Measurements from ENCODE around the gene FCGR3B. TPM values are rescaled to one million over a fixed set of nuclear protein-coding genes. Genes with fewer than 3 reads are reported as not detected.
"Not testable (repeated sequence)": the region's sequence is repeated elsewhere in the genome, so short reads cannot be mapped to it uniquely, and the experiment has no call there.

FCGR3B gene
- total RNA-seq, 3 donors from 2014 or later = 1.5 to 1.7 TPM; not detected in 1

GRCh38 chr1:161663569-161663968, 32.6 kb upstream of the FCGR3B start:
- H3K36me3 ChIP-seq (ENCODE audit: low read depth); H3K4me1 ChIP-seq (ENCODE audit: low read depth); H3K4me3 ChIP-seq; intact Hi-C loops (cut with DNase I, micrococcal nuclease); H3K9me3 ChIP-seq; DNase-seq: not testable (repeated sequence)
- peak; percentile 18 for ATAC-seq

DNA sequence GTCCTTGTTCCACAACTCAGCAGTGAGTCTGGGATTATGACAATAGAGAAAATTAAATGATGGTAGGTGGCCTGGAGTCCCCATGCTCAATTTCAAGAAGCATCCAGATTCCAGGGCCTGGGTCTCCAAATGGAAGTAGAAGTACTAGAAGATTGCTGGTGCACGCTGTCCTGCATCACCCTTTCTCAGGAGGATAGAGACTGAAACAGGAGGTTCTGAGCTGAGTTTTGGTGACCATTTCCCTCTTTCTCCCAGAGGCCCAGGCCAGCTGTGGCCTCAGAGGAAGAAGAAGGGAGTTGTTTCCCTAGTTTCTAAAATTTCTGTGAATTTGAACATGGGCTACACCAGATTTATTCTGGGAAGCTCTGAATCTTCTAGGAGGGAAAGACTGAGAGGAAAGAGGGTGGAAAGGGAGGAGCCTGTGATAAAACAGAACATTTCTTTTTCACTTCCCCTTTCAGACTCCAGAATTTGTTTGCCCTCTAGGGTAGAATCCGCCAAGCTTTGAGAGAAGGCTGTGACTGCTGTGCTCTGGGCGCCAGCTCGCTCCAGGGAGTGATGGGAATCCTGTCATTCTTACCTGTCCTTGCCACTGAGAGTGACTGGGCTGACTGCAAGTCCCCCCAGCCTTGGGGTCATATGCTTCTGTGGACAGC, 31.8 kb upstream of the FCGR3B start, which contains the start of gene FCGR2B:
TSS of gene FCGR2B (plus strand) at position 460 of the 656 bp plus-strand sequence. CDS start at position 559, 99 bp downstream.
- H3K36me3 ChIP-seq (ENCODE audit: low read depth); H3K4me3 ChIP-seq; H3K9me3 ChIP-seq; H3K4me1 ChIP-seq (ENCODE audit: low read depth); DNase-seq; intact Hi-C loops (cut with DNase I, micrococcal nuclease): not testable (repeated sequence)
- peak; percentile 60 for ATAC-seq

- DNase-seq; intact Hi-C loops (cut with DNase I, micrococcal nuclease); H3K9me3 ChIP-seq; H3K4me3 ChIP-seq; H3K36me3 ChIP-seq (ENCODE audit: low read depth); H3K4me1 ChIP-seq (ENCODE audit: low read depth): not testable (repeated sequence)
- ATAC-seq = peak; percentile 35
Observed at GRCh38 chr1:161661660-161662311, 30.8 kb upstream of the FCGR3B start.

DNA sequence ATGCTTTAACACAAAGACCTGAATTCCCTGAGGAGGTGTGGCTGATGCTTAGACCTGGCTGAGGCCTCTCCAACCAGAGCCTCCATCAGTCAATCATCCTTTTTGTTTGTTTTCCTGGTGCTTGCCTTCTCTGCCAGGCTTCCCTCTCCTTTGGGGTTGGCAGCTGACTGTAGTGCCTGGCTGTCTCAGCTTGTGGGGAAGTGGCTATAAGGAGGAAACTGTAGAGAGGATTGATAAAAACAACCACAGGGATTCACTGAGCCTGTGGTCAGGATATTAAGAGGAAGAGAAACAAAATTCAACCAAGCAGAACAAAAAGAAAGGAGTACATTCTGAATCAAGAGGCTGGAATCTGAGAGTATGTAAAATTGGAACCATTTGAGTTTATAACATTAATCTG, 27.5 kb upstream of the FCGR3B start:
- H3K9me3 ChIP-seq; DNase-seq; H3K4me3 ChIP-seq; intact Hi-C loops (cut with DNase I, micrococcal nuclease); H3K4me1 ChIP-seq (ENCODE audit: low read depth); H3K36me3 ChIP-seq (ENCODE audit: low read depth); ATAC-seq: not testable (repeated sequence)

DNA sequence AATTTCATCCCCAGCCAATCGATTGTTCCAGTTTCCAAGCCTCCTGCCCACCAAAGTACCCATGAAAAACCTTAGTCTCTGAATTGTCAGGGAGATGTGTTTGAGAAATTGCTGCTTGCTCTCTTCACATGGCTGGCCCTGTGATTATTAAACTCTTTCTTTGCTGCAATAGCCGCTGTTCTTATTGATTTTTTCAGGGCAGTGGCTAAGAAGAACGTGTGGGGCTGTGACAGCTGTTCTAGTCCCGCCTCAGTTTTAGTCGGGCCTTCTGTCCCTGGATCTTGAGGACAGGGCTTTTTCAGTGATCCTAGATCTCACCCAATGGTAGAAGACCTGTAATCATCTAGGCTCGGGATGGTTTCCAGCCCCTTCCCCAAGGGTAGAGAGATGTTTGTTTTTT, 23.0 kb upstream of the FCGR3B start:
- H3K4me3 ChIP-seq; intact Hi-C loops (cut with DNase I, micrococcal nuclease); H3K4me1 ChIP-seq (ENCODE audit: low read depth); DNase-seq; H3K36me3 ChIP-seq (ENCODE audit: low read depth); H3K9me3 ChIP-seq; ATAC-seq: not testable (repeated sequence)

GRCh38 chr1:161653541-161653940, 22.6 kb upstream of the FCGR3B start:
- intact Hi-C loops (cut with DNase I, micrococcal nuclease) = not testable (repeated sequence)
- peak; percentile 23 for ATAC-seq

GRCh38 chr1:161647507-161648360, 16.8 kb upstream of the FCGR3B start:
- H3K9me3 ChIP-seq; H3K36me3 ChIP-seq (ENCODE audit: low read depth); H3K4me1 ChIP-seq (ENCODE audit: low read depth); intact Hi-C loops (cut with DNase I, micrococcal nuclease); H3K4me3 ChIP-seq: not testable (repeated sequence)
- peak; percentile 44 for ATAC-seq
- DNase-seq = peak in 1 of 3 donors; percentile 7

More at GRCh38 chr1:161653541-161653940, 22.6 kb upstream of the FCGR3B start:
- H3K36me3 ChIP-seq (ENCODE audit: low read depth); H3K4me3 ChIP-seq; H3K4me1 ChIP-seq (ENCODE audit: low read depth); H3K9me3 ChIP-seq; DNase-seq: not testable (repeated sequence)

DNA sequence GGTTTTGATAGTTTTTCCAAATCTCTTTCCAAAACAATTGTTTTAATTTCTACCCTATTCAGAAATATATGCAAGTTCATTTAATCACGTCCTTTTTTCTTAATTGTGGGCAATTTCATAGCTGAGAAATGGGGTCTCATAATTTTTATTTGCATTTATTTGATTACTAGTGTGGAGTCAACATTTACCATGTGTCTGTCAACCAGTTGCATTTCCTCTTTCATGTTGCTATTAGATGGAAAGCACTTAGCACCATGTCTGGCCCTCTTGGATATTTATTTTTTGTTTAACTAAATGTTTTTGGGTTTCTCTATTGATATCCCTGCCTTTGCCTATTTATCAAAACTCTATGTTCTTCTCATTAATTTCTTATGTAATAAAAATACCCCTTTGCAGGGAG, 13.9 kb upstream of the FCGR3B start:
- DNase-seq; H3K4me1 ChIP-seq (ENCODE audit: low read depth); H3K4me3 ChIP-seq; ATAC-seq; H3K36me3 ChIP-seq (ENCODE audit: low read depth); H3K9me3 ChIP-seq; intact Hi-C loops (cut with DNase I, micrococcal nuclease): not testable (repeated sequence)

DNA sequence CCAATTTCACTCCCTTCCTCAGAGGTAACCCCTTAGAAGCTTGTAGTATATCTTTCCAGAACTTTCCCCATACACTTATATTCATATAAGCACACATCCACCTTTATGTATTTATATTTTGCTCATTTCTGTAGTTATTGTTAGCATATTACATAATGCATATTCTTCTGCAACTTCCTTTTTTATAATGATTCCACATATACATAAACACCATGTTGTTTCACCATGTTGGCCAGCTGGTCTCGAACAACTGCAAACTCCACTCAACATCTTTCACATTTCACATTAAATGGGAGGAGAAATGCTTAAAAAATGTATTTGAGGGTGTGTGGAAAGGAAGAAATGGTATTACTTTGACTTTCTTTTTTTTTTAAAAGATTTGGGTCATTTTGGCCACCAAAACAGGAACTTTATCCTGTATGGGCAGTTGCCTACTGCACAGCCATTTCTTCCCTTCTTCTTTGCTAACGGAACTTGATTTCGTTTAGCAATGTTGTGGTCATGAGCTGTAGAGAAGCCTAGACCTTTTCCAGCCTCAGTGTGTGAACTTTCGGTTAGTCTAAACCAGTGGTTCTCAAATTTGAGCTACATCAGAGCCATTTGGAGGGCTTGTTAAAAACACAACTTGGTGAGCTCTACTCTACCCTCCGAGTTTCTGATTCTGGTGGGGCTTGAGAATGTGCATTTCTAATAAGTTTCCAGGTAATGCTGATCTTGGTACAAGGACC, 12.7 kb upstream of the FCGR3B start:
- H3K9me3 ChIP-seq; DNase-seq; intact Hi-C loops (cut with DNase I, micrococcal nuclease); H3K36me3 ChIP-seq (ENCODE audit: low read depth); H3K4me1 ChIP-seq (ENCODE audit: low read depth); H3K4me3 ChIP-seq: not testable (repeated sequence)
- ATAC-seq = peak; percentile 37

- H3K4me1 ChIP-seq (ENCODE audit: low read depth); intact Hi-C loops (cut with DNase I, micrococcal nuclease); H3K9me3 ChIP-seq; H3K36me3 ChIP-seq (ENCODE audit: low read depth); DNase-seq; H3K4me3 ChIP-seq: not testable (repeated sequence)
- ATAC-seq = peak; percentile 47
Observed at GRCh38 chr1:161642697-161643096, 11.7 kb upstream of the FCGR3B start.

DNA sequence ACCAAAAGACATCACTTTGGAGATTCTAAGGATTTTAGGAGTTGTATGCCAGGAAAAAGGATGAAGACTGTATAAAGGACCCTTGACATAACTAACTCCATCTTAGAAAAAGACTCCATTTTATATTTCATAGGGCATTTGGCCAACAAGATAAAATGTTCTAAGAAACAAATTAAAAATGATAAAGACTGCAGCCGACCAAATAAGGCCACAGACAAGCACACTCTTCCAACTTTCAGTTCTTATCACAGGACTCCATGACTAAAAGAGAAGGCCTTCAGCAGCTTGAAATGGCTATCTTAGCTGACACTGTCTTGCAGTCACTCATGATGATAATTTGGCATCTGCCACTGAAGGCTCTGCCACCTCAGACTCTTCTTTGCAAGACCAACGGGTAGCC, 8.2 kb upstream of the FCGR3B start:
- ATAC-seq; H3K36me3 ChIP-seq (ENCODE audit: low read depth); intact Hi-C loops (cut with DNase I, micrococcal nuclease); H3K4me1 ChIP-seq (ENCODE audit: low read depth); DNase-seq; H3K4me3 ChIP-seq; H3K9me3 ChIP-seq: not testable (repeated sequence)

DNA sequence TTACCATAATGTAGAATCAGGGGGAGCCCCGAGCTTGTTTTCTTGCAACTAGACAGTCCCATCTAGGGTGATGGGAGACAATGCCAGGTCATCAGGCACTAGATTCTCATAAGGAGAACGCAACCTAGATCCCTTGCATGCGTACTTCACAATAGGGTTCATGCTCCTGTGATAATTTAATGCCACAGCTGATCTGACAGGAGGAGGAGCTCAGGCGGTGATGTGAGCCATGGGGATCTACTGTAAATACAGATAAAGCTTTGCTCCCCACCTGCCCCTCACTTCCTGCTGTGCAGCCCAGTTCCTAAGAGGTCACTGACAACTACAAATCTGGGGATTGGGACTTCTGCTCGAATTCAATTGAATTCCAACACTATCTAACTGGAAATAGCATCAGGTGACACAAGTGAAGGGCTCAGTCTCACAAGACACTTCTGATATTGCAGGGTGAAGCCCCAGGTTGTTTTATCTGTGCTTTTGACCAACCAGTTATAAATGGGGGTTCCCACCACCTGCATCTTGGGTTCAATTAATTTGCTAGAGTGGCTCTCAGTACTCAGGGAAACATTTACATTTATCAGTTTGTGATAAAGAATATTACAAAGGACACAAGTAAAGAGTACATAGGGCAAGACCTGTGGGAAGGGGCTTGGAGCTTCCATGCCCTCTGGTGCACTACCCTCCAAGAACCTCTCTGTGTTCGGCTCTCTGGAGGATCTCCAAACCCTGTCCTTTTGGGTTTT, 7.4 kb upstream of the FCGR3B start:
- H3K36me3 ChIP-seq (ENCODE audit: low read depth); intact Hi-C loops (cut with DNase I, micrococcal nuclease); ATAC-seq; H3K9me3 ChIP-seq; H3K4me1 ChIP-seq (ENCODE audit: low read depth); H3K4me3 ChIP-seq; DNase-seq: not testable (repeated sequence)

- ATAC-seq; H3K9me3 ChIP-seq; H3K4me3 ChIP-seq; H3K36me3 ChIP-seq (ENCODE audit: low read depth); H3K4me1 ChIP-seq (ENCODE audit: low read depth); intact Hi-C loops (cut with DNase I, micrococcal nuclease); DNase-seq: not testable (repeated sequence)
Observed at GRCh38 chr1:161636976-161637375, 6.0 kb upstream of the FCGR3B start.

All from mucosa of descending colon (tissue), 3 donors.